Liver (tissue), 3 donors: ENCODE measurements around the gene ARFGAP3.

ENCODE experiments used
- ATF3 ChIP-seq: IDR thresholded peaks from 2 replicates; pipeline ENCODE4 v1.6.1; 2016; ENCODE audit warnings: antibody characterized with exemption
- CTCF ChIP-seq: fragments of 150-350 bp; IDR thresholded peaks from 2 replicates; pipeline ENCODE4 v1.5.1; 2017; ENCODE audit warnings: improper control_type of control experiment, low read depth, low read length; ENCODE audit not compliant: missing input control
- EGR1 ChIP-seq, 2 donors: IDR thresholded peaks; 2 replicates each; pipeline ENCODE4 v1.6.1; 2016 to 2018; ENCODE audit warnings: antibody characterized with exemption in 2 of 2, low read depth in 2 of 2
- FOXA1 ChIP-seq: IDR thresholded peaks from 2 replicates; pipeline ENCODE4 v1.6.1; 2016; ENCODE audit warnings: antibody characterized with exemption
- GABPA ChIP-seq, 2 donors: IDR thresholded peaks in 1 of 2; conservative IDR thresholded peaks in 1 of 2; 2 replicates each; pipeline ENCODE4 v1.6.1; 2016; ENCODE audit warnings: antibody characterized with exemption in 2 of 2, mild to moderate bottlenecking in 1 of 2, moderate library complexity in 1 of 2
- MAX ChIP-seq: IDR thresholded peaks from 2 replicates; pipeline ENCODE4 v1.6.1; 2016; ENCODE audit warnings: antibody characterized with exemption
- NR2F2 ChIP-seq: IDR thresholded peaks from 2 replicates; pipeline ENCODE4 v1.6.1; 2016; ENCODE audit warnings: antibody characterized with exemption
- RAD21 ChIP-seq, 2 donors: IDR thresholded peaks; 2 replicates each; pipeline ENCODE4 v1.6.1; 2016; ENCODE audit warnings: antibody characterized with exemption in 2 of 2, mild to moderate bottlenecking in 2 of 2
- REST ChIP-seq: IDR thresholded peaks from 2 replicates; pipeline ENCODE4 v1.6.1; 2016; ENCODE audit warnings: antibody characterized with exemption, mild to moderate bottlenecking
- RXRA ChIP-seq, 2 donors: IDR thresholded peaks; 2 replicates each; pipeline ENCODE4 v1.6.1; 2017 to 2018; ENCODE audit warnings: antibody characterized with exemption in 2 of 2, mild to moderate bottlenecking in 1 of 2
- SP1 ChIP-seq: IDR thresholded peaks from 2 replicates; pipeline ENCODE4 v1.6.1; 2018; ENCODE audit warnings: antibody characterized with exemption, mild to moderate bottlenecking
- TAF1 ChIP-seq: conservative IDR thresholded peaks from 2 replicates; pipeline ENCODE4 v1.6.1; 2016; ENCODE audit warnings: antibody characterized with exemption, mild to moderate bottlenecking
- YY1 ChIP-seq: IDR thresholded peaks from 2 replicates; pipeline ENCODE4 v1.6.1; 2016; ENCODE audit warnings: antibody characterized with exemption, mild to moderate bottlenecking
- ZBTB33 ChIP-seq: IDR thresholded peaks from 2 replicates; pipeline ENCODE4 v1.6.1; 2016; ENCODE audit warnings: antibody characterized with exemption
- donor health status: healthy.
- donor health status: healthy.

- TF ChIP-seq EGR1 (IDR thresholded peaks at IDR 0.05; ENCODE audit: low read depth in 2 of 2) (no peak), CTCF (no peak), ZBTB33 (no peak), ATF3 (no peak), GABPA (IDR thresholded peaks at IDR 0.05 in 1 of 2, conservative IDR thresholded peaks at IDR 0.05 in 1 of 2) (no peak), TAF1 (no peak), REST (no peak), SP1 (no peak), RAD21 (IDR thresholded peaks at IDR 0.05) (peak; percentile 3 to 12), FOXA1 (no peak), RXRA (IDR thresholded peaks at IDR 0.05) (peak in 1 of 2 donors; percentile 47), YY1 (peak; percentile 51), MAX (no peak), NR2F2 (no peak)
These were observed 42.9 kb downstream of the ARFGAP3 start for GRCh38 chr22:42814215-42814614.
